CD4-positive, CD25-positive, alpha-beta regulatory T cell (primary cell): ENCODE data around the gene EIF2D. TPM values are rescaled to one million over a fixed set of nuclear protein-coding genes. Genes with fewer than 3 reads are reported as not detected.
"Not testable (repeated sequence)": the region's sequence is repeated elsewhere in the genome, so short reads cannot be mapped to it uniquely, and the experiment has no call there.

Experiments
- ATAC-seq, 2 donors: fragments of 150-1000 bp; cut with Tn5 transposase; one replicate each; pipeline ENCODE4 v1.10.0; 2021; ENCODE audit warnings: low read depth in 2 of 2, moderate number of reproducible peaks in 2 of 2, moderate library complexity in 1 of 2
- DNase-seq, 3 donors: peaks; one replicate each; pipeline versions ENCODE4 v3.0.0 to v3.0.0-alpha.2; 2012 to 2022; ENCODE audit warnings: mixed read lengths in 1 of 3
- H3K27ac ChIP-seq: one replicate; pipeline ENCODE4 v1.7.0; 2013; ENCODE audit warnings: mild to moderate bottlenecking, low read length; ENCODE audit not compliant: insufficient read depth, poor library complexity, severe bottlenecking
- H3K27me3 ChIP-seq: one replicate; pipeline ENCODE4 v1.7.0; 2013; ENCODE audit warnings: low read length; ENCODE audit not compliant: control insufficient read depth, insufficient read depth
- H3K36me3 ChIP-seq: one replicate; pipeline ENCODE4 v1.7.0; 2013; ENCODE audit warnings: mild to moderate bottlenecking, low read length, moderate library complexity; ENCODE audit not compliant: control insufficient read depth, insufficient read depth
- H3K4me1 ChIP-seq: 2 replicates; pipeline ENCODE4 v1.7.0; 2013; ENCODE audit warnings: mild to moderate bottlenecking, low read length; ENCODE audit not compliant: insufficient read depth, control insufficient read depth, poor library complexity, severe bottlenecking
- H3K4me3 ChIP-seq: one replicate; pipeline ENCODE4 v1.7.0; 2013; ENCODE audit warnings: low read depth, mild to moderate bottlenecking, low read length, moderate library complexity
- H3K9me3 ChIP-seq, 2 experiments: 1 replicate in 1 of 2; 2 replicates in 1 of 2; pipeline ENCODE4 v1.7.0; 2013; ENCODE audit warnings: low read length in 2 of 2, mild to moderate bottlenecking in 1 of 2, moderate library complexity in 1 of 2; ENCODE audit not compliant: control insufficient read depth in 2 of 2
- H3K27ac Mint-ChIP-seq, 3 donors: one replicate each; pipeline ENCODE4 v1.8.0; 2020 to 2022; ENCODE audit warnings: mild to moderate bottlenecking in 3 of 3, mixed read lengths in 3 of 3, moderate library complexity in 2 of 3
- H3K27me3 Mint-ChIP-seq: one replicate; pipeline ENCODE4 v1.8.0; 2022; ENCODE audit warnings: mild to moderate bottlenecking, mixed read lengths
- H3K36me3 Mint-ChIP-seq: one replicate; pipeline ENCODE4 v1.8.0; 2020; ENCODE audit warnings: mixed read lengths
- H3K4me1 Mint-ChIP-seq, 4 donors: one replicate each; pipeline ENCODE4 v1.8.0; 2020 to 2022; ENCODE audit warnings: mixed read lengths in 4 of 4, mild to moderate bottlenecking in 1 of 4
- H3K4me3 Mint-ChIP-seq, 4 donors: one replicate each; pipeline ENCODE4 v1.8.0; 2020 to 2022; ENCODE audit warnings: mild to moderate bottlenecking in 4 of 4, mixed read lengths in 4 of 4, moderate library complexity in 3 of 4
- H3K9me3 Mint-ChIP-seq, 7 donors: one replicate each; pipeline ENCODE4 v1.8.0; 2020 to 2022; ENCODE audit warnings: mixed read lengths in 7 of 7, mild to moderate bottlenecking in 3 of 7, moderate library complexity in 2 of 7
- polyA plus RNA-seq, 4 donors: library from polyadenylated mRNA; unstranded; fragments of 300-500 nt; fragmentation: Illumina TruSeq; gene quantifications; one replicate each; pipeline ENCODE4 v1.2.3, GENCODE V29; 2021
- total RNA-seq: library from RNA; stranded (reverse); gene quantifications from one replicate; pipeline ENCODE4 v1.2.3, GENCODE V29; 2022

EIF2D gene
- total and polyA plus RNA-seq, 5 donors from 2014 or later = 21.3 to 35.7 (median 29.8) TPM

- Histone ChIP-seq H3K27me3 (no peaks in the 10 kb centered on the region), H3K4me1 (no peaks in the 10 kb centered on the region), H3K27ac (no peak overlapping the region), H3K9me3 (no peaks in the 10 kb centered on the region), H3K4me3 (no peak overlapping the region), H3K36me3 (no peaks in the 10 kb centered on the region)
- DNase-seq (no peak), ATAC-seq (no peak)
- H3K9me3 Mint-ChIP-seq = no peaks in the 10 kb centered on the region
- no peaks in the 10 kb centered on the region for H3K36me3 Mint-ChIP-seq
- no peak overlapping the region for H3K4me3 Mint-ChIP-seq
- H3K27me3 Mint-ChIP-seq = no peaks in the 10 kb centered on the region
- no peak overlapping the region for H3K27ac Mint-ChIP-seq
- no peaks in the 10 kb centered on the region for H3K4me1 Mint-ChIP-seq
Observed at GRCh38 chr1:206646504-206646903, 34.2 kb upstream of the EIF2D start.

- no peak for ATAC-seq
- DNase-seq = no peak
Observed at GRCh38 chr1:206643118-206643698, 30.9 kb upstream of the EIF2D start.

GRCh38 chr1:206642074-206642473, 29.8 kb upstream of the EIF2D start:
- not testable (repeated sequence) for H3K27me3 Mint-ChIP-seq, H3K36me3 Mint-ChIP-seq, H3K9me3 ChIP-seq, H3K27me3 ChIP-seq, H3K9me3 Mint-ChIP-seq, H3K4me1 ChIP-seq, H3K36me3 ChIP-seq, ATAC-seq, DNase-seq, H3K27ac Mint-ChIP-seq, H3K27ac ChIP-seq, H3K4me1 Mint-ChIP-seq, H3K4me3 ChIP-seq, H3K4me3 Mint-ChIP-seq

More at GRCh38 chr1:206643118-206643698, 30.9 kb upstream of the EIF2D start:
- Histone ChIP-seq H3K36me3 (no peaks in the 10 kb centered on the region), H3K27ac (no peak overlapping the region), H3K4me1 (no peaks in the 10 kb centered on the region), H3K4me3 (no peak overlapping the region), H3K9me3 (no peaks in the 10 kb centered on the region), H3K27me3 (no peaks in the 10 kb centered on the region)
- Mint-ChIP-seq H3K9me3 (no peaks in the 10 kb centered on the region), H3K36me3 (no peaks in the 10 kb centered on the region), H3K27me3 (no peaks in the 10 kb centered on the region), H3K4me1 (no peaks in the 10 kb centered on the region), H3K4me3 (no peak overlapping the region), H3K27ac (no peak overlapping the region)

- no peak for ATAC-seq
- Histone ChIP-seq H3K4me3 (no peak overlapping the region), H3K27me3 (peaks cover 9% of the 10 kb centered on the region), H3K27ac (no peak overlapping the region), H3K36me3 (no peaks in the 10 kb centered on the region), H3K9me3 (no peaks in the 10 kb centered on the region), H3K4me1 (peaks cover 19% of the 10 kb centered on the region)
- H3K27ac Mint-ChIP-seq = no peak overlapping the region
- no peak for DNase-seq
- no peaks in the 10 kb centered on the region for H3K9me3 Mint-ChIP-seq
- H3K36me3 Mint-ChIP-seq = no peaks in the 10 kb centered on the region
- peak overlapping the region in 1 of 4 donors; percentile 43 for H3K4me3 Mint-ChIP-seq
- peaks cover 9 to 19% (median 16%) of the 10 kb centered on the region in 4 donors for H3K4me1 Mint-ChIP-seq
- H3K27me3 Mint-ChIP-seq = peaks cover 27% of the 10 kb centered on the region
Observed at GRCh38 chr1:206637605-206638004, 25.3 kb upstream of the EIF2D start.

GRCh38 chr1:206636671-206637070, 24.4 kb upstream of the EIF2D start:
- H3K4me1 Mint-ChIP-seq = peaks cover 9 to 19% (median 16%) of the 10 kb centered on the region in 4 donors
- peak overlapping the region in 2 of 4 donors; percentile 51 to 87 for H3K4me3 Mint-ChIP-seq
- ATAC-seq = no peak
- peaks cover 33% of the 10 kb centered on the region for H3K27me3 Mint-ChIP-seq
- Histone ChIP-seq H3K4me1 (peaks cover 19% of the 10 kb centered on the region), H3K27me3 (peaks cover 9% of the 10 kb centered on the region), H3K36me3 (no peaks in the 10 kb centered on the region), H3K9me3 (no peaks in the 10 kb centered on the region), H3K4me3 (no peak overlapping the region), H3K27ac (no peak overlapping the region)
- H3K36me3 Mint-ChIP-seq = no peaks in the 10 kb centered on the region
- H3K9me3 Mint-ChIP-seq = no peaks in the 10 kb centered on the region
- H3K27ac Mint-ChIP-seq = no peak overlapping the region
- no peak for DNase-seq

- ATAC-seq = no peak
- H3K27me3 Mint-ChIP-seq = peaks cover 37% of the 10 kb centered on the region
- Histone ChIP-seq H3K27me3 (peaks cover 10% of the 10 kb centered on the region), H3K27ac (no peak overlapping the region), H3K4me3 (no peak overlapping the region), H3K9me3 (no peaks in the 10 kb centered on the region), H3K36me3 (no peaks in the 10 kb centered on the region), H3K4me1 (peaks cover 19% of the 10 kb centered on the region)
- no peaks in the 10 kb centered on the region for H3K36me3 Mint-ChIP-seq
- peak in 2 of 3 donors; percentile 17 to 25 for DNase-seq
- H3K4me1 Mint-ChIP-seq = peaks cover 9 to 19% (median 16%) of the 10 kb centered on the region in 4 donors
- H3K27ac Mint-ChIP-seq = peak overlapping the region in 1 of 3 donors; percentile 53
- H3K4me3 Mint-ChIP-seq = peak overlapping the region; percentile 74 to 87 (median 85)
- no peaks in the 10 kb centered on the region for H3K9me3 Mint-ChIP-seq
Observed at GRCh38 chr1:206635978-206636345, 23.7 kb upstream of the EIF2D start.

- Histone ChIP-seq H3K4me3 (peak within 1 kb of the TSS; percentile 88), H3K27ac (peak within 1 kb of the TSS; percentile 18), H3K27me3 (peaks cover 14% of the 10 kb centered on the region), H3K9me3 (no peaks in the 10 kb centered on the region), H3K4me1 (peaks cover 19% of the 10 kb centered on the region), H3K36me3 (no peaks in the 10 kb centered on the region)
- DNase-seq = peak; percentile 80 to 93 (median 85)
- Mint-ChIP-seq H3K4me1 (peaks cover 9 to 19% (median 16%) of the 10 kb centered on the region in 4 donors), H3K4me3 (peak within 1 kb of the TSS; percentile 86 to 97 (median 88)), H3K27me3 (peaks cover 39% of the 10 kb centered on the region), H3K36me3 (no peaks in the 10 kb centered on the region), H3K27ac (peak within 1 kb of the TSS in 2 of 3 donors; percentile 13 to 91), H3K9me3 (no peaks in the 10 kb centered on the region)
- peak; percentile 94 for ATAC-seq
Observed at GRCh38 chr1:206635080-206635977, 23.1 kb upstream of the EIF2D start, which contains the start of gene DYRK3. TSS of gene DYRK3 (plus strand) at chr1:206635536. CDS start at chr1:206635704, 168 bp downstream.
